B cell (primary cell): ENCODE measurements around the gene LRRC3. TPM values are rescaled to one million over a fixed set of nuclear protein-coding genes. Genes with fewer than 3 reads are reported as not detected.

ENCODE experiments used
- ATAC-seq: fragments of 200-7000 bp; cut with Tn5 transposase; one replicate; pipeline ENCODE4 v1.10.0; 2021; ENCODE audit warnings: low read depth, mild to moderate bottlenecking, moderate number of reproducible peaks, moderate library complexity
- CTCF ChIA-PET: fragments of 350-600 bp; sonication (Branson Sonifier 250); formaldehyde crosslinking; loops from one replicate; lab custom pipeline; 2021; ENCODE audit warnings: antibody characterized with exemption, inconsistent platforms; lab: Charles Lee
- POLR2A ChIA-PET: fragments of 350-600 bp; sonication (Branson Sonifier 250); formaldehyde crosslinking; loops from one replicate; lab custom pipeline; 2021; ENCODE audit warnings: antibody characterized with exemption; lab: Charles Lee
- DNase-seq: peaks from one replicate; pipeline ENCODE4 v3.0.0; 2013
- H2AFZ ChIP-seq: 2 replicates; pipeline ENCODE4 v1.6.1; 2012; ENCODE audit warnings: mild to moderate bottlenecking, low read depth, low read length; ENCODE audit not compliant: insufficient read depth, poor library complexity, severe bottlenecking
- H3K27ac ChIP-seq, 2 donors: 1 replicate in 1 of 2; 2 replicates in 1 of 2; pipeline ENCODE4 v1.5.1; 2012 to 2013; ENCODE audit warnings: low read length in 2 of 2, mild to moderate bottlenecking in 2 of 2, moderate library complexity in 1 of 2
- H3K27me3 ChIP-seq, 4 experiments: fragments of 200-600 bp in 1 of 4; sonication (generic) in 1 of 4; replicated peaks in 1 of 4; 1 replicate in 2 of 4; 2 replicates in 2 of 4; pipeline versions ENCODE4 v1.6.1 to v1.7.0; 2013 to 2016; ENCODE audit warnings: low read length in 3 of 4, mild to moderate bottlenecking in 2 of 4, mixed read lengths in 1 of 4, moderate library complexity in 1 of 4; ENCODE audit not compliant: insufficient read depth in 4 of 4, control insufficient read depth in 3 of 4; ENCODE audit errors: control extremely low read depth in 1 of 4
- H3K36me3 ChIP-seq, 2 experiments: replicated peaks in 1 of 2; 1 replicate in 1 of 2; 2 replicates in 1 of 2; pipeline versions ENCODE4 v1.6.1 to v1.7.1; 2013; ENCODE audit warnings: low read length in 1 of 2; ENCODE audit not compliant: insufficient read depth in 2 of 2, control insufficient read depth in 1 of 2; ENCODE audit errors: control extremely low read depth in 1 of 2, extremely low read depth in 1 of 2
- H3K4me1 ChIP-seq, 2 donors: fragments of 200-600 bp in 1 of 2; sonication (generic) in 1 of 2; 1 replicate in 1 of 2; 2 replicates in 1 of 2; pipeline versions ENCODE4 v1.5.1 to v1.6.1; 2013 to 2017; ENCODE audit warnings: low read length in 2 of 2; ENCODE audit not compliant: control insufficient read depth in 2 of 2, insufficient read depth in 2 of 2
- H3K4me2 ChIP-seq: replicated peaks from 2 replicates; pipeline ENCODE3; 2012; ENCODE audit warnings: mild to moderate bottlenecking, low read depth, low read length; ENCODE audit not compliant: poor library complexity, severe bottlenecking
- H3K4me3 ChIP-seq, 5 experiments: fragments of 200-600 bp in 1 of 5; sonication (generic) in 1 of 5; 1 replicate in 3 of 5; 2 replicates in 2 of 5; pipeline versions ENCODE4 v1.5.1 to v1.7.0; 2011 to 2016; ENCODE audit warnings: low read length in 4 of 5, mild to moderate bottlenecking in 4 of 5, low read depth in 2 of 5, control low read depth in 1 of 5, moderate library complexity in 1 of 5; ENCODE audit not compliant: insufficient read depth in 1 of 5; ENCODE audit errors: control extremely low read depth in 1 of 5, extremely low read depth in 1 of 5
- H3K79me2 ChIP-seq: fragments of 200-600 bp; sonication (generic); one replicate; pipeline ENCODE4 v1.6.0; 2016; ENCODE audit warnings: low read length; ENCODE audit not compliant: control insufficient read depth, insufficient read depth
- H3K9ac ChIP-seq: fragments of 200-600 bp; sonication (generic); 2 replicates; pipeline ENCODE4 v1.6.1; 2017; ENCODE audit warnings: mild to moderate bottlenecking, low read length, moderate library complexity
- H3K9me3 ChIP-seq, 3 donors: one replicate each; pipeline versions ENCODE4 v1.6.1 to v1.7.1; 2013; ENCODE audit warnings: low read length in 2 of 3; ENCODE audit not compliant: control insufficient read depth in 2 of 3, insufficient read depth in 1 of 3; ENCODE audit errors: control extremely low read depth in 1 of 3
- H4K20me1 ChIP-seq: 2 replicates; pipeline ENCODE4 v1.6.0; 2012; ENCODE audit warnings: mild to moderate bottlenecking, low read length; ENCODE audit not compliant: insufficient read depth, control insufficient read depth, poor library complexity, severe bottlenecking
- H3K27ac Mint-ChIP-seq: one replicate; pipeline ENCODE4 v1.8.0; 2021; ENCODE audit warnings: mixed read lengths
- H3K27me3 Mint-ChIP-seq: one replicate; pipeline ENCODE4 v1.8.0; 2021; ENCODE audit warnings: mixed read lengths
- H3K4me1 Mint-ChIP-seq: one replicate; pipeline ENCODE4 v1.8.0; 2021; ENCODE audit warnings: mixed read lengths
- H3K4me3 Mint-ChIP-seq: one replicate; pipeline ENCODE4 v1.8.0; 2021; ENCODE audit warnings: mixed read lengths
- H3K9me3 Mint-ChIP-seq: one replicate; pipeline ENCODE4 v1.8.0; 2022; ENCODE audit warnings: mixed read lengths; ENCODE audit not compliant: insufficient read depth
- CTCF ChIP-seq: fragments of 200-600 bp; IDR thresholded peaks from one replicate; pipeline ENCODE4 v1.8.0; 2022; ENCODE audit warnings: antibody characterized with exemption, mild to moderate bottlenecking
- EZH2 ChIP-seq: IDR thresholded peaks from 2 replicates; pipeline ENCODE4 v1.6.1; 2012; ENCODE audit warnings: borderline replicate concordance, low read depth, mild to moderate bottlenecking, moderate library complexity, low read length; ENCODE audit not compliant: insufficient read depth, poor library complexity, severe bottlenecking
- WGBS: methylation state at CpG from one replicate; pipeline ENCODE4 v1.1.5; 2013; ENCODE audit warnings: missing lambda C conversion rate; ENCODE audit not compliant: insufficient coverage; 5-methylcytosine and 5-hydroxymethylcytosine counted together
- intact Hi-C: fragments of 100-400 bp; cut with micrococcal nuclease; formaldehyde crosslinking; loops from one replicate; pipeline ENCODE4 v1.10.0; 2022
- polyA plus RNA-seq: library from polyadenylated mRNA; depleted of rRNA; stranded (reverse); fragments of >200 nt; gene quantifications from 2 replicates; pipeline ENCODE4 v1.2.3, GENCODE V29; 2012
- total RNA-seq, 2 donors: library from RNA; stranded (reverse); fragments of 120-200 nt in 1 of 2; gene quantifications; 1 replicate in 1 of 2; 2 replicates in 1 of 2; pipeline versions ENCODE4 v1.2.3 to v1.2.4, GENCODE V29; 2013 to 2022

LRRC3 gene
- total and polyA plus RNA-seq, 2 donors (not counting 1 experiment from before 2014, with no cell fraction given): 0.46 to 3.3 TPM

GRCh38 chr21:44466996-44467858, 11.9 kb downstream of the LRRC3 start:
- CTCF ChIA-PET: no interaction called here
- Histone ChIP-seq H3K9me3 (no peaks in the 10 kb centered on the region), H4K20me1 (no peaks in the 10 kb centered on the region), H2AFZ (no peak overlapping the region), H3K4me1 (no peaks in the 10 kb centered on the region), H3K79me2 (no peaks in the 10 kb centered on the region), H3K27me3 (no peaks in the 10 kb centered on the region), H3K9ac (no peak overlapping the region), H3K27ac (no peak overlapping the region), H3K4me3 (no peak overlapping the region), H3K36me3 (no peaks in the 10 kb centered on the region), H3K4me2 (no peak overlapping the region)
- TF ChIP-seq EZH2 (no peak), CTCF (no peak)
- intact Hi-C loops: no loop called here
- H3K27ac Mint-ChIP-seq: no peak overlapping the region
- ATAC-seq: no peak
- DNase-seq: no peak
- no peak overlapping the region for H3K4me3 Mint-ChIP-seq
- WGBS: 91% methylated on average over 35 of the region's 36 CpGs
- no peaks in the 10 kb centered on the region for H3K4me1 Mint-ChIP-seq
- H3K9me3 Mint-ChIP-seq: no peaks in the 10 kb centered on the region
- POLR2A ChIA-PET: no interaction called here
- H3K27me3 Mint-ChIP-seq: no peaks in the 10 kb centered on the region

GRCh38 chr21:44467859-44468195, 12.5 kb downstream of the LRRC3 start:
- H3K4me3 Mint-ChIP-seq: no peak overlapping the region
- no peak overlapping the region for H2AFZ ChIP-seq
- H4K20me1 ChIP-seq: no peaks in the 10 kb centered on the region
- TF ChIP-seq EZH2 (no peak), CTCF (no peak)
- H3K27ac Mint-ChIP-seq: no peak overlapping the region
- intact Hi-C loops: no loop called here
- no peak overlapping the region for H3K4me2 ChIP-seq
- no peak overlapping the region for H3K4me3 ChIP-seq
- no peaks in the 10 kb centered on the region for H3K27me3 Mint-ChIP-seq
- H3K36me3 ChIP-seq: no peaks in the 10 kb centered on the region
- H3K79me2 ChIP-seq: no peaks in the 10 kb centered on the region
- CTCF ChIA-PET: no interaction called here
- H3K9me3 Mint-ChIP-seq: no peaks in the 10 kb centered on the region
- POLR2A ChIA-PET: no interaction called here
- no peaks in the 10 kb centered on the region for H3K4me1 Mint-ChIP-seq
- H3K9me3 ChIP-seq: no peaks in the 10 kb centered on the region
- H3K27me3 ChIP-seq: no peaks in the 10 kb centered on the region
- no peak for ATAC-seq
- H3K4me1 ChIP-seq: no peaks in the 10 kb centered on the region
- H3K9ac ChIP-seq: no peak overlapping the region
- 95% methylated on average over 15 of the region's 15 CpGs for WGBS
- H3K27ac ChIP-seq: no peak overlapping the region
- DNase-seq: no peak
